ENCODE results near the gene CCDC85C.

CCDC85C gene

GRCh38 chr14:99467336-99468078 lies 136.5 kb downstream of the CCDC85C start:
- no peak for DNase-seq

DNA sequence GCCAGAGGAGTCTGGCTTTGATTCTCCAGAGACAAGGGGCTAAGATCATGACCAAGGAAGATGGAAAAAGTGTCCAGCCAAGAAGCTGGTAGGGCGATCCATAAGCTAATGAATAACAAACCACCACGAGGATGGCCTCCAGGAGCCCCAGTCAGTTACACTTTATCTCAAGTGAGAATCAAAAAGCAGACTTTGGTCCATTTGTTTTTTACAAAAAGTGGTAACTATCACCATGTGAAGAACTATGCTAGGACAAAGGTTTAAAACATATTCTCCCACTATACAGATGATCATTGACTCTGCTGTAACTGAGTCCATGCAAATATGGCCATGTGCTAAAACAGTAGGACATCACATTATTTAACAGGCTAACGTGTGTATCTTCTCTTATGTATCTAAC lies 137.2 kb downstream of the CCDC85C start:
- DNase-seq = no peak

GRCh38 chr14:99465288-99465687 lies 138.7 kb downstream of the CCDC85C start:
- no peak for DNase-seq

GRCh38 chr14:99463974-99464373 lies 140.0 kb downstream of the CCDC85C start:
- no peak for DNase-seq

GRCh38 chr14:99462210-99462609 lies 141.8 kb downstream of the CCDC85C start:
- no peak for DNase-seq

- no peak for DNase-seq
These were observed 142.5 kb downstream of the CCDC85C start for GRCh38 chr14:99461411-99462085.

DNA sequence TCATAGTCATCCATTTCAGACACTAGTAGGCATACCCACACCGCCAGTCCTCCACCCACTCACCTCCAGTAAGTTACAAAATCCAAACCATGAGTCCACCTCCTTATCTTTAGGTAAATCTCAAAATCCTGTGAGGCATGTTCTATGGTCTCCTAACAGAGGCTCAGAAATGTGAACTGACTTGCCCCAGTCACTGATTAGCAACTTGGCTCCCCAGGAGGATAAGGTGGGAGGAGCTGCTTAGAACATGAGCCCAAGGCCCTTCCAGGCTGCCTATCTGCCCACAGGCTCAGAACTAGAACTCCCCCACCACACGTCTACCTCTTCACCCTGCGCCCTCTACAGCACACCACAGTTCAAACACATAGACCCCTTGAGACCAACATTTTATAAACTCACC lies 143.2 kb downstream of the CCDC85C start:
- DNase-seq = no peak

- DNase-seq = no peak
These were observed 144.4 kb downstream of the CCDC85C start for GRCh38 chr14:99459481-99460100.

DNA sequence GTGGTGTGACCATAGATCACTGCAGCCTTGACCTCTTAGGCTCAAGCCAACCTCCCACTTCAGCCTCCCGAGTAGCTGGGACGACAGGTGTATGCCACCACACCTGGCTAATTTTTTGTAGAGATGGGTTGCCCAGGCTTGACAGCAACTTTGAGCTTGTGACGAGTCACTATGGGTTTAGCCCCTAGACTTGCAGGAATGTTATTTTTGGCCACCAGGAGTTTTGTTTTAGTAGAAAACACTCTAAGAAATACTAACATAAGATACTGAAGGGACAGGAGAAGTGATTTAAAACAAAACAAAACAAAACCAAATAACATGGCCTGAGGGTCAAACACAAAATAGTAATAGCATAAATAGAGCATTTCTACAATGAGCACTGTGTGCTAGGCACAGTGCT lies 149.8 kb downstream of the CCDC85C start:
- no peak for DNase-seq

GRCh38 chr14:99452968-99453367 lies 151.0 kb downstream of the CCDC85C start:
- DNase-seq = no peak

- no peak for DNase-seq
These were observed 152.8 kb downstream of the CCDC85C start for GRCh38 chr14:99451234-99451633.

DNA sequence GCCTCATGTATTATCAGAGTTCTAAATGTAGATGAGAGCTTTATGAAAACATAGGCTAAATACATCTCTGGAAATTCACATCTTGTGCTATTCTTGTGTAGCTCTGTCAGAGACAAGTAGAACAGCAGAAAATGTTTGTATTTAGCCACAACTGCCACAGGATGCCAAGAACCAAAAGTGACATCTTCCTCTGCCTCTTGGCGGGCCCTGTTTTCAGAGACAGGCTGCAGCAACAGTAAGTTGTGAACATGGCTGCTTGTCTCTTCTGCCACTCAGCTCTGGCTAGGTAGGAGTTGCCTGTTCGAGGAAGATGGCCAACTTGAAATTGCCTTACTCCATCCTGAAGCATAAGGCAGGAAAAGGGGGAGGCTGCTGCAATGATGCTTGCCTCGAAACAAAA lies 153.7 kb downstream of the CCDC85C start:
- DNase-seq = no peak
